GM13976 (cell line): ENCODE measurements around the gene TNK1.

Experiments
- DNase-seq: peaks from one replicate; pipeline ENCODE4 v3.0.0; 2012; ENCODE audit warnings: low spot score
- CTCF ChIP-seq: IDR thresholded peaks from 2 replicates; pipeline ENCODE4 v1.5.1; 2012; ENCODE audit warnings: borderline replicate concordance, mild to moderate bottlenecking; ENCODE audit not compliant: insufficient read depth; ENCODE audit errors: extremely low read depth, missing control alignments, control extremely low read depth
- in situ Hi-C: fragments of 300-500 bp; cut with MboI; formaldehyde crosslinking; loops from one replicate; pipeline ENCODE4 v1.12.0; 2022; ENCODE audit warnings: low sequenced_read_pairs, mixed read lengths, inconsistent platforms; ENCODE audit not compliant: unreplicated experiment

The TNK1 gene

GRCh38 chr17:7351665-7352502 lies 29.0 kb upstream of the TNK1 start, which contains the start of gene KCTD11:
Gene KCTD11, plus strand, starts transcription at chr17:7352162.
- in situ Hi-C loops: no loop called here
- no peak for TF ChIP-seq CTCF
- peak; percentile 96 for DNase-seq

GRCh38 chr17:7352503-7352889 lies 28.4 kb upstream of the TNK1 start:
- in situ Hi-C loops: no loop called here
- DNase-seq: no peak
- TF ChIP-seq CTCF: peak; percentile 51

- in situ Hi-C loops: no loop called here
- TF ChIP-seq CTCF: no peak
- no peak for DNase-seq
Measured at GRCh38 chr17:7352910-7353635, 27.8 kb upstream of the TNK1 start.

GRCh38 chr17:7354262-7354843 lies 26.5 kb upstream of the TNK1 start:
- in situ Hi-C loops: no loop called here
- DNase-seq: no peak
- no peak for TF ChIP-seq CTCF

GRCh38 chr17:7355053-7355452 lies 25.8 kb upstream of the TNK1 start, which contains the start of gene TMEM95:
Gene TMEM95, plus strand, starts transcription at chr17:7355156. Its CDS starts 49 bp downstream, at chr17:7355205.
- in situ Hi-C loops: no loop called here
- no peak for DNase-seq
- TF ChIP-seq CTCF: no peak

GRCh38 chr17:7355573-7355972 lies 25.3 kb upstream of the TNK1 start:
- TF ChIP-seq CTCF: no peak
- in situ Hi-C loops: no loop called here
- DNase-seq: no peak
